ENCODE results near the gene DHRS9. TPM values are rescaled to one million over a fixed set of nuclear protein-coding genes. Genes with fewer than 3 reads are reported as not detected.

The DHRS9 gene
- total RNA-seq, 1 donor from 2014 or later: not detected

DNA sequence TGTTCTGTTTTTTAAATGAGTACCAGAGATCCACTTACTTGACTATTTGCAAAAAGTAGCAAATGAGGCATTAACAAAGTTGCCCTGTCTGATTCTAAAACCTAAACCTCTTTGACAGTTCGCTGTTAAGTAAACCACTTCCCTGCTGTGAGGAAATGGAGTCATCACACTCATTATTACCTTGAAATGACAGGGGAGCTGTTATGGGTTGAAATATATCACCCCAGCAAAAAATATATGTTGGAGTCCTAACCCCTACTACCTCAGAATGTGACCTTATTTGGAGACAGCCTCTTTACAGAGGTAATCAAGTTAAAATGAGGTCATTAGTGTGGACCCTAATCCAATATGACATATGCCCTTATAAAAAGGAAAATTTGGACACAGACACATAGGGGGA lies 36.1 kb downstream of the DHRS9 start:
- no peaks in the 10 kb centered on the region for H3K27me3 ChIP-seq
- intact Hi-C loops (cut with DNase I): no loop called here
- H3K4me3 ChIP-seq: no peak overlapping the region
- no peaks in the 10 kb centered on the region for H3K9me3 ChIP-seq
- no peak for TF ChIP-seq CTCF (IDR thresholded peaks at IDR 0.05)
- H3K27ac ChIP-seq: no peak overlapping the region
- no peaks in the 10 kb centered on the region for H3K4me1 ChIP-seq
- no peak for DNase-seq (ENCODE audit: low spot score in 2 of 2)
- no peaks in the 10 kb centered on the region for H3K36me3 ChIP-seq

DNA sequence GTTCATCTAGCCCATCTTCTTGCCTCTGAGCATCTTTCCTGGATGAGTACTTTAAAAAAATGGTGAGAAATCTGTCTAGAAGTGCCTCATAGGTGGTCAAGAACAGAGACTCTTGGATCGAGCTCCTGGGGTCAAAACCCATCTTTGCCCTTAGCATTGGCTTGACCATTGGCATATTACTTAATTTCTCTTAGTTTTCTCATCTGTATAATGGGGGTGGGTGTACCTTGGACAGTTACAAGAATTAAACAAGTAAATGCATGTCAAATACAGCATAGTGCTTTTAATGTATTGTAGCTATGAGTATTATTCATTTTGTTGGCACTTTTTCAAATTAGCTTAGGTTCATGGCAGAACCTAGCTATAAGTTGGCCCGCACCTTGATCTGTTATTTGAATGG lies 36.8 kb downstream of the DHRS9 start:
- H3K4me1 ChIP-seq: no peaks in the 10 kb centered on the region
- no peak for TF ChIP-seq CTCF (IDR thresholded peaks at IDR 0.05)
- DNase-seq (ENCODE audit: low spot score in 2 of 2): no peak
- H3K4me3 ChIP-seq: no peak overlapping the region
- intact Hi-C loops (cut with DNase I): no loop called here
- H3K27ac ChIP-seq: no peak overlapping the region
- no peaks in the 10 kb centered on the region for H3K36me3 ChIP-seq
- no peaks in the 10 kb centered on the region for H3K27me3 ChIP-seq
- no peaks in the 10 kb centered on the region for H3K9me3 ChIP-seq

GRCh38 chr2:169106563-169107545 lies 37.5 kb downstream of the DHRS9 start:
- no peak for TF ChIP-seq CTCF (IDR thresholded peaks at IDR 0.05)
- DNase-seq (ENCODE audit: low spot score in 2 of 2): no peak

DNA sequence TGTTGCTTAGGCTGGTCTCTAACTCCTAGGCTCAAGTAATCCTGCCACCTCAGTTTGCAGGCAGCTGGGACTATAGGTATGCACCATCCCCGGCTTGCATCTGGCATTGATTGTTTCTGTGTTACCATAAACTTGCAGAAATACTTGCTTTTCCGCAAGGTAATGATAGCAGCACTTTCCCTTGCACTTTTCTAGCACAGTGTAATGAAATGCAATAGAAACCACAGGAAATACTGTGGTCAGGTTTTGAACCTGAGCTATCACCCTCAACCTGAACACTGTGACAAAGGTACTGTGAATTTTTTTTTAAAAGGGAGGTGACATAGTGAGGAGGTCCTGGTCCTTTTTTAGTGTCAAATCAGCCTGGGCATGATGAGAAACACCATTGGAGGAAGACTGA lies 38.3 kb downstream of the DHRS9 start:
- Histone ChIP-seq H3K27me3 (no peaks in the 10 kb centered on the region), H3K9me3 (no peaks in the 10 kb centered on the region), H3K27ac (no peak overlapping the region), H3K4me3 (no peak overlapping the region), H3K36me3 (no peaks in the 10 kb centered on the region), H3K4me1 (no peaks in the 10 kb centered on the region)
- intact Hi-C loops (cut with DNase I): no loop called here
- TF ChIP-seq CTCF (IDR thresholded peaks at IDR 0.05): no peak
- no peak for DNase-seq (ENCODE audit: low spot score in 2 of 2)

More at GRCh38 chr2:169106563-169107545, 37.5 kb downstream of the DHRS9 start:
- intact Hi-C loops (cut with DNase I): no loop called here
- no peak overlapping the region for H3K27ac ChIP-seq
- no peaks in the 10 kb centered on the region for H3K9me3 ChIP-seq
- no peaks in the 10 kb centered on the region for H3K4me1 ChIP-seq
- H3K27me3 ChIP-seq: no peaks in the 10 kb centered on the region
- no peak overlapping the region for H3K4me3 ChIP-seq
- H3K36me3 ChIP-seq: no peaks in the 10 kb centered on the region

DNA sequence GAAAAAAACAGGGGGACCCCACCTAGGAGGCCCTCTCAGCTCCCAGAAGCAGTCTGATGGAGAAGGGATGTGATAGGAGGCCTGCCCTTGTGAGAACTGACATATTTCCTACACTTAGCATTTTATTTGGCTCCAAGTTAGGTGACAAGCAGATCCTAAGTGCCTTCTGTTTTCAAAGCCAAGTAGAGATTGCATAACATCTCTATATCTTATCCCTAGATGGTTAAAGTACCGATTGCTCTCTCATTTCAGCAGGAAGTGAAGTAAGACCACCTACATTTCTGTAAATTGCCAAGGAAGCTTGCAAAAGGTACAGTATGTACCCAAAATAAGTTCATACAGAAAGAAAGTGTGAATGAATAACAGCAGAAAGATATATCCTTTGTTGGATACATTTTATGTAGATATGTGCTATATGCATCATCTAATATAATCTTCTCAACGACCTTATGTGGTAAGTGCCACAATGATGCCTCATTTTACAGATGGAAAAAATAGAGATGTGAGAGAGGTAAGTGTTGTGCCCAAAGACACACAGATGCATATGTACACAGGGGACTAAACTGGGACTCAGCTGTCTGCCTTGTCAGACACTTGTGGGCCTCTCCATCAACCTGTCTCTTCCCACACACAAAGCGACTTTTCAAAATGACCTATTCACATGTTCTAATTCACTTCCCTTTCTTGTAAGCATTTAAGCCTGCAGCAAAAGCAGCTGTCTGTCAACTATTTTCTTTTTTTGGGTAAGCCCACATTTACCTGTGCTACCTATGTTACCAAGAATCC lies 38.9 kb downstream of the DHRS9 start:
- Histone ChIP-seq H3K27me3 (no peaks in the 10 kb centered on the region), H3K4me3 (no peak overlapping the region), H3K36me3 (no peaks in the 10 kb centered on the region), H3K27ac (no peak overlapping the region), H3K9me3 (no peaks in the 10 kb centered on the region), H3K4me1 (no peaks in the 10 kb centered on the region)
- DNase-seq (ENCODE audit: low spot score in 2 of 2): no peak
- no peak for TF ChIP-seq CTCF (IDR thresholded peaks at IDR 0.05)
- intact Hi-C loops (cut with DNase I): no loop called here
